PC-3 (cell line): ENCODE data around the gene IFI27L2. TPM values are rescaled to one million over a fixed set of nuclear protein-coding genes. Genes with fewer than 3 reads are reported as not detected.
A peak's percentile ranks its signal among the peaks of the same experiment; 100 is the strongest.

Source experiments
- ATAC-seq: fragments of 200-7000 bp; cut with Tn5 transposase; 2 replicates; pipeline ENCODE4 v1.9.1; 2020; ENCODE audit warnings: mild to moderate bottlenecking, moderate library complexity
- BruUV-seq: library from RNA; stranded (reverse); fragments of 400-500 nt; replicated peaks from 2 replicates; lab custom pipeline; 2021; lab: Mats Ljungman, UMichigan
- CTCF ChIA-PET: fragments of 300-600 bp; sonication (Branson Sonifier 250); formaldehyde crosslinking; loops from one replicate; lab custom pipeline; 2022; ENCODE audit warnings: antibody characterized with exemption; lab: Charles Lee
- POLR2A ChIA-PET: fragments of 300-600 bp; sonication (Branson Sonifier 250); formaldehyde crosslinking; loops from one replicate; lab custom pipeline; 2022; ENCODE audit warnings: antibody characterized with exemption; ENCODE audit not compliant: unreplicated experiment; lab: Charles Lee
- DNase-seq: peaks from one replicate; pipeline ENCODE4 v3.0.0-alpha.2; 2015
- H2AFZ ChIP-seq: fragments of 300-600 bp; sonication (generic); 2 replicates; pipeline ENCODE4 v1.6.0; 2016; ENCODE audit warnings: antibody characterized with exemption, low read length
- H3F3A ChIP-seq: fragments of 300-600 bp; sonication (generic); one replicate; pipeline ENCODE4 v1.6.0; 2017; ENCODE audit warnings: antibody characterized with exemption, low read length, control low read depth, mild to moderate bottlenecking; ENCODE audit not compliant: unreplicated experiment
- H3K27ac ChIP-seq: fragments of 300-600 bp; sonication (generic); 2 replicates; pipeline ENCODE4 v1.5.1; 2016; ENCODE audit warnings: mild to moderate bottlenecking, low read length
- H3K27me3 ChIP-seq: fragments of 300-600 bp; sonication (generic); 2 replicates; pipeline ENCODE4 v1.6.1; 2016; ENCODE audit warnings: low read length, mixed read lengths
- H3K36me3 ChIP-seq: fragments of 300-600 bp; sonication (generic); 2 replicates; pipeline ENCODE4 v1.6.1; 2016; ENCODE audit warnings: low read depth, mixed run types, low read length, mixed read lengths
- H3K4me1 ChIP-seq: fragments of 300-600 bp; sonication (generic); 2 replicates; pipeline ENCODE4 v1.5.1; 2016; ENCODE audit warnings: low read length; ENCODE audit not compliant: insufficient read depth
- H3K4me2 ChIP-seq: fragments of 300-600 bp; sonication (generic); 2 replicates; pipeline ENCODE4 v1.6.0; 2016; ENCODE audit warnings: low read length
- H3K4me3 ChIP-seq: fragments of 300-600 bp; sonication (generic); 2 replicates; pipeline ENCODE4 v1.5.1; 2016; ENCODE audit warnings: mild to moderate bottlenecking, low read length, mixed read lengths
- H3K79me2 ChIP-seq: fragments of 300-600 bp; sonication (generic); 2 replicates; pipeline ENCODE4 v1.6.1; 2017; ENCODE audit warnings: low read length, mixed read lengths
- H3K9ac ChIP-seq: fragments of 300-600 bp; sonication (generic); 2 replicates; pipeline ENCODE4 v1.6.0; 2016; ENCODE audit warnings: mild to moderate bottlenecking, low read length
- H3K9me2 ChIP-seq: fragments of 300-600 bp; sonication (generic); replicated peaks from 2 replicates; pipeline ENCODE4 v1.6.1; 2016; ENCODE audit warnings: mixed run types, low read length, mixed read lengths
- H3K9me3 ChIP-seq: fragments of 300-600 bp; sonication (generic); 2 replicates; pipeline ENCODE4 v1.6.1; 2016; ENCODE audit warnings: low read length, mixed read lengths
- H4K20me1 ChIP-seq: fragments of 300-600 bp; sonication (generic); 2 replicates; pipeline ENCODE4 v1.6.1; 2016; ENCODE audit warnings: low read length, mixed read lengths
- EZH2 ChIP-seq: fragments of 300-600 bp; sonication (generic); IDR thresholded peaks from one replicate; pipeline ENCODE4 v1.6.1; 2017; ENCODE audit warnings: antibody characterized with exemption, mild to moderate bottlenecking, low read length; ENCODE audit not compliant: unreplicated experiment
- EZH2phosphoT487 ChIP-seq: fragments of 300-600 bp; sonication (generic); IDR thresholded peaks from 2 replicates; pipeline ENCODE4 v1.6.1; 2018; ENCODE audit warnings: mild to moderate bottlenecking, antibody characterized with exemption, low read length, borderline replicate concordance
- intact Hi-C: fragments of 100-400 bp; cut with micrococcal nuclease; formaldehyde crosslinking; loops from 2 replicates; pipeline ENCODE4 v1.9.0; 2023
- total RNA-seq: library from RNA; depleted of rRNA; stranded (reverse); fragments of >200 nt; gene quantifications from 2 replicates; pipeline ENCODE4 v1.2.3, GENCODE V29; 2014
- TF ChIP-seq, protein P1 (sequence below): fragments of 300-600 bp; sonication (generic); conservative IDR thresholded peaks from 2 replicates; pipeline ENCODE4 v1.5.1; 2017; ENCODE audit warnings: antibody characterized with exemption, low read depth, mild to moderate bottlenecking, low read length

IFI27L2 gene
- total RNA-seq, 1 experiment from 2014 or later = 42.7 TPM

DNA sequence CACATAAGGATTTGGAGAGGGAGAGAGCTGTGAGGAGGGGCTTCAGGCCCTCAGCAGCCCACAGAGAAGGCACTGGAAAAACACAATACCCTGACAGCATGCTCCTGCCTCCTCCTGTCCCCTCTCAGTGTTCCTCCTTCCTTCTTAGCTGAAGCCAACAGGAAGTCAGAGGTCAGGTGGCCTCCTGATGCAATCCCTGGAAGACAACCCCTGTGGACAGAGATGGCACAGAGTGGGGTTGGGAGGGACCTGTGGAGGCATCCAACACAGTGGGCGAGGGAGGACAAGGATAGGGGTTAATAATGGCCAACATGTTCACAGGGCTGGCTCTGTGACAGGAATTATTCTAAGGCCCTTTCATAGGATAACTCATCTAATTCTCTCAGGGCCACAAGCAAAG is 15.4 kb upstream of the IFI27L2 start:
- Histone ChIP-seq H3K4me2 (no peak overlapping the region), H3K79me2 (no peaks in the 10 kb centered on the region), H2AFZ (no peak overlapping the region), H3K27me3 (no peaks in the 10 kb centered on the region), H3K27ac (no peak overlapping the region), H3F3A (no peaks in the 10 kb centered on the region), H3K4me3 (no peak overlapping the region), H4K20me1 (no peaks in the 10 kb centered on the region), H3K9ac (no peak overlapping the region), H3K9me2 (no peaks in the 10 kb centered on the region), H3K9me3 (no peaks in the 10 kb centered on the region), H3K4me1 (no peaks in the 10 kb centered on the region), H3K36me3 (no peaks in the 10 kb centered on the region)
- ChIA-PET POLR2A (no interaction called here), CTCF (no interaction called here)
- intact Hi-C loops = no loop called here
- BruUV-seq = no TSS peak
- DNase-seq = no peak
- TF ChIP-seq EZH2phosphoT487 = no peak
- TF ChIP-seq, protein P1, sequence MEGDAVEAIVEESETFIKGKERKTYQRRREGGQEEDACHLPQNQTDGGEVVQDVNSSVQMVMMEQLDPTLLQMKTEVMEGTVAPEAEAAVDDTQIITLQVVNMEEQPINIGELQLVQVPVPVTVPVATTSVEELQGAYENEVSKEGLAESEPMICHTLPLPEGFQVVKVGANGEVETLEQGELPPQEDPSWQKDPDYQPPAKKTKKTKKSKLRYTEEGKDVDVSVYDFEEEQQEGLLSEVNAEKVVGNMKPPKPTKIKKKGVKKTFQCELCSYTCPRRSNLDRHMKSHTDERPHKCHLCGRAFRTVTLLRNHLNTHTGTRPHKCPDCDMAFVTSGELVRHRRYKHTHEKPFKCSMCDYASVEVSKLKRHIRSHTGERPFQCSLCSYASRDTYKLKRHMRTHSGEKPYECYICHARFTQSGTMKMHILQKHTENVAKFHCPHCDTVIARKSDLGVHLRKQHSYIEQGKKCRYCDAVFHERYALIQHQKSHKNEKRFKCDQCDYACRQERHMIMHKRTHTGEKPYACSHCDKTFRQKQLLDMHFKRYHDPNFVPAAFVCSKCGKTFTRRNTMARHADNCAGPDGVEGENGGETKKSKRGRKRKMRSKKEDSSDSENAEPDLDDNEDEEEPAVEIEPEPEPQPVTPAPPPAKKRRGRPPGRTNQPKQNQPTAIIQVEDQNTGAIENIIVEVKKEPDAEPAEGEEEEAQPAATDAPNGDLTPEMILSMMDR = no peak
- TF ChIP-seq EZH2 = no peak
- ATAC-seq = no peak

DNA sequence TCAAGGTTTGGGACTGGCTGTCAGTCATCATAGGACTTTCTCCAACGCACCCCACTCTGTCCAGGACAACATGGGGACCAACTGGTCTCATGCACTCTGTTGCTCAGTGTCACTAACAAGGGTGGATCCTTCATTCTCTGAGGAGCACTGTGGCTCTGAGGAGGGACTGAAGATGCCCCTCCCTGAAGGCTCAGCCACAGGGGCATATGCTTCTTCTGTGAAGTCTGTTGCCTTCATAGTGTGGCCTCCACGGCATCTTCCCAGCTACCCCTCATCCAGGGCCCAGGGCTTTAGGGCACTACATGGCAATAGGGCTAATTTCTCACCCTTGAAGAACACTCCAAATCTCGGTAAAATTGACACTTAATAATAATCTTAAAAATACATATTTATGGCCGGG is 14.3 kb upstream of the IFI27L2 start:
- H3K36me3 ChIP-seq = no peaks in the 10 kb centered on the region
- POLR2A ChIA-PET = no interaction called here
- H3K9me2 ChIP-seq = no peaks in the 10 kb centered on the region
- TF ChIP-seq EZH2 (no peak), EZH2phosphoT487 (no peak)
- TF ChIP-seq, protein P1 = no peak
- H3K4me3 ChIP-seq = no peak overlapping the region
- H3K27me3 ChIP-seq = no peaks in the 10 kb centered on the region
- no peaks in the 10 kb centered on the region for H3K4me1 ChIP-seq
- ATAC-seq = no peak
- H3K27ac ChIP-seq = no peak overlapping the region
- CTCF ChIA-PET = interaction anchor here (0.6 kb wide), 1 partner anchor 108 kb away, joined by 3 read pairs; no protein-coding TSS in a partner anchor
- no peak for DNase-seq
- no peaks in the 10 kb centered on the region for H4K20me1 ChIP-seq
- H3K9ac ChIP-seq = no peak overlapping the region
- H2AFZ ChIP-seq = no peak overlapping the region
- BruUV-seq = no TSS peak
- H3K9me3 ChIP-seq = no peaks in the 10 kb centered on the region
- no peaks in the 10 kb centered on the region for H3K79me2 ChIP-seq
- intact Hi-C loops = no loop called here
- H3F3A ChIP-seq = no peaks in the 10 kb centered on the region
- no peak overlapping the region for H3K4me2 ChIP-seq

DNA sequence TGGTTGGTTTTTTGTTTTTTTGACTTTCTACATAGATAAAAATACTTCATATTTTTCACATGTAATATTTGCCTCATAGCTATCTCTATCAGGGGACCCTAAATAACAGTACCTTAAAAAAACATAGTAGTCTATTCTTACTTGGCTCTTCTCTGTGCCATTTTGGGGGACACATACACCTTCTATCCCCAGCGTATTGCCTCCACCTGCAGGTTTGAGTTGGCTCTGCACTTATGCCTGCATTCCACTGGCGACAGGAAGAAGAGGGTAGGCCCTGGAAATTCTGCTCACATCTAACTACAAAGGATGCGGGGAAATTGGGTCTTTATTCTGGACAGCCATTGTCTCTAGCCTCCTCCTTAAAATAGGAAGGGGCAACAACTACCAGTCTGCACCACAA is 13.8 kb upstream of the IFI27L2 start:
- Histone ChIP-seq H3K27me3 (0 out of 2 replicates have a peak, but pooled peaks cover 4% of the 10 kb centered on the region), H3K27ac (no peak overlapping the region), H2AFZ (no peak overlapping the region), H4K20me1 (no peaks in the 10 kb centered on the region), H3K9me3 (no peaks in the 10 kb centered on the region), H3F3A (no peaks in the 10 kb centered on the region), H3K4me1 (no peaks in the 10 kb centered on the region), H3K79me2 (no peaks in the 10 kb centered on the region), H3K4me2 (no peak overlapping the region), H3K9ac (no peak overlapping the region), H3K9me2 (no peaks in the 10 kb centered on the region), H3K36me3 (no peaks in the 10 kb centered on the region), H3K4me3 (no peak overlapping the region)
- no TSS peak for BruUV-seq
- DNase-seq (peak; percentile 27), ATAC-seq (peak; percentile 56; the same call in 1 of the 2 replicates)
- intact Hi-C loops = no loop called here
- CTCF ChIA-PET = interaction anchor here (0.6 to 0.9 kb wide), 2 partner anchors 11 to 108 kb away, joined by 3 read pairs; no protein-coding TSS in a partner anchor
- POLR2A ChIA-PET = no interaction called here
- TF ChIP-seq, protein P1 = peak; percentile 56
- TF ChIP-seq EZH2phosphoT487 = no peak
- no peak for TF ChIP-seq EZH2
